LNCAP (cell line): ENCODE results near the gene SERPINA3.

ENCODE experiments used
- CTCF ChIP-seq: fragments of 450-650 bp; IDR thresholded peaks from 2 replicates; pipeline ENCODE4 v1.5.1; 2017; ENCODE audit warnings: mild to moderate bottlenecking

SERPINA3 gene

GRCh38 chr14:94591073-94591472 lies 21.1 kb upstream of the SERPINA3 start:
- no peak for TF ChIP-seq CTCF

DNA sequence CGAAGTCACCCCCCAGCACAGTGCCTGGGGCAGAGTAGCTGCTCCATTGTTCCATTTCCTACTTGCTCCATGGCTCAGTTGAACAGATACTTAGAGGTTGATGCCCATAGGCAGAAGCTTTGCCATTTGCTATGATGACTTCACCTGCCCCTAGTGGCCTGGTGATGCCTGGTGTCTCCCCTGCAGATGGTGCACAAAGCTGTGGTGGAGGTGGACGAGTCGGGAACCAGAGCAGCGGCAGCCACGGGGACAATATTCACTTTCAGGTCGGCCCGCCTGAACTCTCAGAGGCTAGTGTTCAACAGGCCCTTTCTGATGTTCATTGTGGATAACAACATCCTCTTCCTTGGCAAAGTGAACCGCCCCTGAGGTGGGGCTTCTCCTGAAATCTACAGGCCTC lies 20.3 kb upstream of the SERPINA3 start:
- TF ChIP-seq CTCF = no peak

DNA sequence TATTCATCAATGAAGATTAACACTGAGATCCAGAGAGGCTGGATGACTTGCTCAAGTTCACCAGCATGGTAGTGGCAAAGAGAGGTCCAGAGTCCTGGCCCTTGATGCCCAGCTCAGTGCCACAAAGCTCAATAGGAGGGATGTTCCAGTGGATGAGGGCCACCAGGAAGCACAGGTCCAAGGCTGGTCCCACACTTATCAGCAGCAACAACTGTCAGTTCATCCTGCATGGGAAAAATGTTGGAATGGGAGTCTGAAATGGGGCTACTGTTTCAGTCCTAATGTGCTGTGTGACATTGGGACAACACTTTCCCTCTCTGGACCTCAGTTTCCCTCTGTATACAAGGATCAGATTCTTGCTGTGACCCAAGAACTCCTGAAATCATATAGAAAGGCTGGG lies 19.7 kb upstream of the SERPINA3 start:
- no peak for TF ChIP-seq CTCF

DNA sequence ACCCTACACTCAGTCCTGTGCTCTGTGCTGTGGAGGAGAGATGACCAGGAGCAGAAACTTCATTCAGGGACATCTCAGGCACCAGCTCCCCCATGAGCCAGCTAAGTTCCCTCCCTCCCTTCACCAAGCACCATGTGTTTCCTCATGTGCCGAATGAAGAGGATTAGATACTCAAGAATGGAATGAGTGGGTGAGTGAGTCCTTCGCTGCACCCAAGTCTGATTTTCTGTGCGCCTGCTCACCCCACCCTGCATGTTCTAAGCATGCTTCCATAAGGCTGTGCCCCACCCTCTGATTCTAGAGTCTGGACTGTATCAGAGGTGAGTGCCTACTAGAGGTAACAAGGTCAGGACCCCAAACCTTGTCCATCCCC lies 18.8 kb upstream of the SERPINA3 start:
- TF ChIP-seq CTCF = no peak

- no peak for TF ChIP-seq CTCF
These were observed 18.3 kb upstream of the SERPINA3 start for GRCh38 chr14:94593749-94594431.

DNA sequence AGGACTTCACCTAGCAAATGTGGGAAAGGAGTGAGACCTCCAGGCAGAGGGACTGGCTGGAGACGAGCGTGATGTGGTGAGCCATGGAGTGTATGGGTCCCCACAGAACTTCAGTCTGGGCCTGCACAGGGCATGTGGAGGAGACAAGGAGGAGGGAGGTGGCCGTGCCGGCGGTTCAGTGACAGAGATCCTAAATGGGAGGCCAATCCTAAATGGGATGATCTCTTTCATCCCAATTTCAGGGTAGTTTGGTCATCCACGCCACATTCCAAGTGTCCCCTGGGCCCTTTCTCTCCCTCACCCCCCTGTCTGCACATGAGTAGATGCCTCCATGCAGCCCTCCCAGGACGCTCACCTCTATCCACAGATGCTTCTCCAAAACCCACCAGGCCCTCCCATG lies 17.8 kb upstream of the SERPINA3 start:
- TF ChIP-seq CTCF = no peak

- TF ChIP-seq CTCF = no peak
These were observed 16.3 kb upstream of the SERPINA3 start for GRCh38 chr14:94595912-94596311.

GRCh38 chr14:94596361-94596760 lies 15.8 kb upstream of the SERPINA3 start:
- no peak for TF ChIP-seq CTCF
